HTR-8/SVneo (cell line): ENCODE measurements around the gene SMARCB1.

ENCODE experiments used
- DNase-seq: peaks from one replicate; pipeline ENCODE4 v3.0.0; 2011; ENCODE audit warnings: low spot score, mixed read lengths; ENCODE audit not compliant: insufficient read length
- FAIRE-seq: peaks from 2 replicates; lab custom pipeline; 2011; peaks lifted over from hg19 to GRCh38; lab: Jason Lieb, UNC

The SMARCB1 gene

DNA sequence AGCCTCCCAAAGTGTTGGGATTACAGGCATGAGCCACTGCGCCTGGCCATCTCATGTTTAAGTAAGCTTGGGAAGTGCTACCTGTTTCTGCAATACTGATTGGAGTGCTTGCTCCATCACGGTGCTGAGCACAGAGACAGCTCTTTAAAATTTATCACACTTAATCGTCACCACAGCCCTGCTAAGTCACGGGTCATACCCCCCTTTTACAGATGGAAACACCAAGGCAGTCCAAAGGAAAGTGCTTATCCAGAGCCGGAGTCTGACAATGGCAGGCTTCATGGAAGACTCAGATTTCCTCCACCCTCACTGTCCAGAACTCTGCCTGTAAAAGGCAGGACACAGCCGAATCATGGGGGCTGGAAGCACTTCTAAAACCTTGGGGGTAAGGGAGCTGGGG, 26.7 kb upstream of the SMARCB1 start:
- FAIRE-seq (no peak), DNase-seq (no peak)

DNA sequence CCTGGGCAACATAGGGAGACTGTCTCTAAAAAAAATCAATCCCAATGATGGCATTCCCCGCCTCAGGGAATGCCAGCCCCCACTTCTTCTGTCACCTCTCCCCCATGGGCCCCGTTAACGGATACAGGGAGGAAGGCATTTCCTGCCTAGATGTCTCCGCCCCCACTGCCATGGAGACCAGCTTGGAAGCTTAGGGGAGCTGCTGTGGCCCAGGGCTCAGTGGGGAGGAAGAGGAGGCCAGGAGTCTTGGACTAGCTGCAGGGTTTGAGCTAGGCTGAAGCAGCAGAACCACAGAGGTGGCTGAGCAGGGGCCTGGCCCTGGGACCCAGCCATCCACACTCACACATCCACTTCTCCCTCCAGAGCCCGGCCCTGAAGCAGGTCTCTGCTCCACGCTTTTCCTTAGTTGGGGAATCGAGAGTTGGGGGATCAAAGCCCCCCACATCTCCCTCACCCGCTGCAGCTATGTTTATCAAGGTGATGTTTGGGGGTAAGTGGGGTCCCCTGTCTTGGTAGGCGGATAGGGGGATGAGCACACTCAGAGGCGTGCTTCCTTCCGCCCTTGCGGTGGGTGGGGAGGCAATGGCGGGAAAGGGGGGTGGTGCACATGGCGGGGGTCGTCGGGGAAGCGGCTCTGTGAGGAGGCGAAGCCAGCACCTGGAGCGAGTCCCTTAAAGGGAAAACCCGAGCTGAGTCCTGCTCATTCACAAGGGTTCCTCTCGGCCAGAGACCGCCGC, 23.8 kb upstream of the SMARCB1 start, which contains the start of gene C22orf15:
TSS of gene C22orf15 (plus strand) at position 149 of the 737 bp plus-strand sequence. CDS start at position 466, 317 bp downstream.
- no peak for DNase-seq
- no peak for FAIRE-seq

DNA sequence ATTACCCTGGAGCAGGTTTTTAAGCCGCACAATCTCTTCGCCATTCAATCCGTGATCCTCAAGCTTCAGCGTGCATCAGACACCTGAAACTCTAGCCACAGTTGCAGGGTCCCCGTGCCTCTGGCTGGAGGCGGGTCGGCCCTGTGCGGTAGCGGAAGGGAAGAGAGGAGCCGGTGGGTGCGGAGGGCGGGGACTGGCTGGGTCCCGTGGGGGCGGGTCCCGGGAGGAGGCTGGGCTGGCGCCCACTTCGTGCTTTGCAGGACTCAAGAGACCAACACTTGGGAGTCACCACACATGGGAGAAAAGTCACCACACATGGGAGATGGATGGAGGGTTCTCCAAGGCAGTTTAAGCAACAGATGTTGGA, 23.2 kb upstream of the SMARCB1 start:
- FAIRE-seq: no peak
- DNase-seq: no peak

DNA sequence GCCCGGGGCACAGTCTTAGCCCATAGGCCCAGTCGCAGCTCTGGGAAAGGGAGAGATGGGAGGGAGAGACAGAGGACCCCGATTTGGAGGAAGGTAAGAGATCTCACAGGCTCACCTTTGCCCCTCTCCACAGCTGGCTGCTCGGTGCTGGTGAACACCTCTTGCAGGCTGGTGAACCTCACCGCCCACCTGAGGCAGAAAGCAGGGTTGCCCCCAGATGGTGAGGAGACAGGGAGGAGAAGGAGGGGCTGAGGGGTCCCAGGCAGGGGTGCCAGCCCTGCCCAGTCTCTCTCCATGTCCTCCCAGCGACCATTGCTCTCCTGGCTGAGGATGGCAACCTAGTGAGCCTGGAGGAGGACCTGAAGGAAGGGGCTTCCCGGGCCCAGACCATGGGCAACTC, 22.8 kb upstream of the SMARCB1 start:
- FAIRE-seq (no peak), DNase-seq (no peak)

DNA sequence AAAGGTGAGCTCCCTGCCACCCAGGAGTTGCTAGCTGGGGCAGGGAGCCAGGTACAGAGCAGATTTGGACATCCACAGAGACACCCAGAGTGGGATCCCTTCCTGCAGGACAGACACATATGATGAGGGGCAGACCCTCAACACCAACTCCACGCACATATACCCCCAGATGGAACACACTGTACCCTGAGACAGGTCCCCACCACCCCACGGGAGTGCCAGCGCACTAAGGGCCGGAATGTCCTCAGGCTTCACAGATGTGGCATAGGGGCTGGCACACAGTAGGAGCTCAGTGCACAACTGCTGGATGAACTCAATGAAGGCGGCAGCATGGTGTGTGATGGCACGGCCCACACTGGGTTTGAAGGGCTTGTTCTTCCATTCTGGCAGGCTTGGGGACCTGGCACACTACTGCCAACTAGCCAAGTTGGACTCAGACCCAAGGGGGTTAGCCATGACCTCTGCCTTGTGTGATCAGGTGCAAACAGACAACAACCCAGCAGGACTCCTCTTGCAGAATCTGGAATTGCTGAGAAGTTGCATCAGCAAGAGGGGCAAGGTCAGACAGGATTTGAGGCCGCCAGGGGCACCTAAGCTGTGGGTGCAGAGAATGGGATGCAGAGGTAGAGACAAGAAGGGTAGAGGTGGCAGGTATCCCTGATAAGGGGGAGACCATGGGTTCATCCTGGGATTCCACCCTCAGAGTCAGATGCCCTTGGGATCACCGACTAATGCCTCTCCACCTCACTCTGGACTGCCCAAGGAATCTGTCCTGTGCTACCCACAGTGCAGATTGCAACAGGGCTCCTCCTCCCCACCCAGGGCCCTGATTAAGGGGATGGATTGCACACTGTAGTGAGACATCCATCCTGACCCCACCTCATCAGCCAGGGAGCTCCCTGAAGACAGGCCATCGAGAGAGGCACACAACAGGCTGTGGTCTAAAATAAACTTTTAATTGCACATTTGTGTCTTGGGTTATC, 21.6 kb upstream of the SMARCB1 start:
- DNase-seq (no peak), FAIRE-seq (no peak)

DNA sequence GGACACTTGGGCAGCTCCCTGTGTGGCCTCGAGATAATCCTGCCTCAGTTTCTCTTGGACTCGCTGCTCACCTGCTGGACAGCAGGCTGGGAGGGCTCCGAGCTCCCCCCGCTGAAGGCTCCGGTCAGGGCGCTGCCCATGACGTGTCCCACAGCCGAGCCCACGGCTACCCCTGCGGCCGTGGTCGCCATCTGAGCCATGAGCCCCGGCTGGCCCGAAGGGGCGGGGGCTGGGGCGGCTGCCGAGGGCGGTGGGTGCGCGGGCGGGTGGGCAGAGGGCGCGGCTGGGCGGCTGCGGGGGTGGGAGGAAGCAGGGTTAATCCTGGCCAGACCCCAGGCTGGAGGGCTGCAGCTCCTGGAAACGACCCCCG, 19.5 kb upstream of the SMARCB1 start:
- FAIRE-seq (no peak), DNase-seq (no peak)

DNA sequence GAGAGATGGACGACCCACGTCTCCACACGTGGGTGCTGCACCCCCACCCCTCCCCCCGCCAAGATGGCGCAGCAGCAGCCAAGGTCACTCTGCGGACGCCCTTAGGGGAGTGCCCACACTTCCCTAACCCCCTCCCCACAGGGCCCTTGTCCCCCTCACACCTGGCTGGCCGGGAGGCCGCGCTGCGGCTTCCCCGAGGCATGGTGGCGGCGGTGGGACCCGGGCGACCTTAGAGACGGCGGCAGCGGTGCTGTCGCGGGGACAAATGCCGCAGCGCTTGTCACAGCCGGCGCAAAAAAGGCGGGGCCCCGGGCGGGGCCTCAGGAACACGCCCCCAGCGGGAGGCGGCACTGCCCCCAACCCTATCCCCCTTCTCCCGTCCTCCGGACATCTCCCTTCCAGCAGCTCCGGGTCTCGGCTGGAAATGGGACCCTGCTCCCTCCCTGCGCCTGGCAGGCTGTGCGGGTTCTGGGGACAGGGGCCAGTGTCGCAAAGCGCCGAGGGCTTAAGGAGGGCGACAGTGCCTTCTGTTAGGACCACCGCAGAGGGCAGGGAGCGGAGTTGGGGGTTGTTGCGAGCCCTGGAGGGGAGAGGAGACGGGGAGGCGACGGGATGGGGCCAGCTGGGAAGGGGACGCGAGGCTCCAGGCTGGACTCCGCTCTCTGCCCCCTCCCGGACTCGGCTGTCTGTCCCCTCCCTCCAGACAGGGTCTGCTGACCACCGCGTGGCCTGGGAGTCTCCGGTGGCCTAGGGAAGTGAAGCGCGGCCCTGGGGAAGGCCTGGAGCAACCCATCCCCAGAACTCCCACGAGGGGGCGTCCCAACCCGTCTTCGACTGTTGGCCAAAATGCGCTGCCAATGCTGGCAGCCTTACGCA, 18.9 kb upstream of the SMARCB1 start, which contains the start of gene CHCHD10:
TSS of gene CHCHD10 (minus strand) at position 300 of the 876 bp plus-strand sequence. CDS start at position 202, 98 bp downstream.
- FAIRE-seq: no peak
- DNase-seq: peak; percentile 71

DNA sequence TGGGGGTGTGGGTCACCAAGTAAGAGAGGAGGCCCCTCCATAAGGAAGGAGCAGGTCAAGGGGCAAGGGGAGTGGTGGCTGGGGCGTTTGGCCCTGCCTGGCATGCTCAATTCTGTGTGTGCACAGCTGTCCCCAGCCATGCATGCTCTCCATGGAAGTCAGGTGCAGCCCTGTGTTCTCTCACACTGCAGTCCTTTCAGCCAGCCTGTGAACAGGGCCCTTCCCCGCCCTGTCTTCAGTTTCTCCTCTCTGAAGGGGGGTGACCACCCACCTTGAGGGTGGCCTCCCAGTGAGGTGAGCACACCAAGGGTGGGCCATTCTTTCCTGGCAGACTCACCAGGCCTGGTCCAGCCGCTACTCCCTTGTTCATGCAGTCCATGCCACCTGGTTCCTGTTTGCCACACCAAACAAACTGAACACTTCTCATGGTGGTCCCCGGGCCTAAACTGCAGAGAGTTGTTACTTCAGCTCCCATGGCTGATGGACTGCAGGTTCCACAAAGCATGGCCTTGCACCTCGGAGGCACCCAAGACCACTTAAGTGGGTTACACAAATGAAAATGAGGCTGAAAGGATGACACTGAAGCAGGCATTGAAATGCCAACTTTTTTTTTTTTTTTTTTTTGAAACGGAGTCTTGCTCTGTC, 17.3 kb upstream of the SMARCB1 start:
- DNase-seq (no peak), FAIRE-seq (no peak)

DNA sequence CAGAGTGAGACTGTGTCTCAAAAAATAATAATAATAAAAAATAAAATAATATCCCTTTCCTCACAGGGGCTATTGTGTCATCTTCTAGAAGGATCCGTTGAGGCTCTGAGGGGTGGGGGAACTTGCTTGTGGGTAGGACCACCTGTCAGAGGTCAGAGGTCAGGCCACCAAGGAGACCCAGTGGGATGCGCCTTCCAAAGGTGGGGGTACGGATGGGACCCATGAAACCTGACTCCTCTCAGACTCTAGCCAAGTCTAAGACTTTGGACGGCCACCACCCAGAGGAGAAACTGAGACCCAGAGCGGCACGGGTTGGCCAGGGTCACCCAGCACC, 14.5 kb upstream of the SMARCB1 start:
- FAIRE-seq (no peak), DNase-seq (no peak)

DNA sequence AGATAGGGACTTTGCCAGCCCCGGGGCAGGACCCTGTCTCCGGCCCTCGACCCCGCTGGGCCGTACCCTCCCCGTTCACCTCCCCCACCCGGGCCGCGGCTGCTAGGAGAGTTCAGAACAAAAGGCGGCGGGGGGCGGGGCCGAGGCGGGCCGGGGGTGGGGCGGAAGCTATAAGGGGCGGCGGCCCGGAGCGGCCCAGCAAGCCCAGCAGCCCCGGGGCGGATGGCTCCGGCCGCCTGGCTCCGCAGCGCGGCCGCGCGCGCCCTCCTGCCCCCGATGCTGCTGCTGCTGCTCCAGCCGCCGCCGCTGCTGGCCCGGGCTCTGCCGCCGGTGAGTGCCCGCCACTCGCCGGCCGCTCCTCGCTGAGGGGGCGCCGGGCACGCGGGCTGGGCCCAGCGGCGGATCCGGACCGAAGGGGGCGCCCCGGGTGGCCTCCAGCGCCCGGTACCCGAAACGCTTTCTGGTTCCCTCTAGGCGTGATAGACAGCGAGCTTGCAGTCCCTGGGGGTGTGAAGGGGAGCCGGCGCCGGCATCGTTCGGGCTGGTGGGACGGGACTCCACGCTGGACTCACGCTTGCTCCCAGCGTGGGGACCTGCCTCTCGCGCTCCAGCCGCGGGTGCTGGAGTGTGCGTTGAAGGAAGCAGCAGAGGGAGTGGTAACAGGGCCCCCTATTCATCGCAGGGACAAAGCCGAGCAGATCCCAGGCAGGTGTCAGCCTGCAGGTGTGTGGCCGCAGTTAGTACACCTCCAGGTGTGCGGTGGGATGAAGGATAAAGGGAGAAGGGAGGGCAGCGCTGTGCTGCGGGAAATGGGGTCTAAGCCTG, 13.9 kb upstream of the SMARCB1 start, which contains the start of gene MMP11:
TSS of gene MMP11 (plus strand) at position 201 of the 825 bp plus-strand sequence. CDS start at position 223, 22 bp downstream.
- DNase-seq: no peak
- FAIRE-seq: no peak

DNA sequence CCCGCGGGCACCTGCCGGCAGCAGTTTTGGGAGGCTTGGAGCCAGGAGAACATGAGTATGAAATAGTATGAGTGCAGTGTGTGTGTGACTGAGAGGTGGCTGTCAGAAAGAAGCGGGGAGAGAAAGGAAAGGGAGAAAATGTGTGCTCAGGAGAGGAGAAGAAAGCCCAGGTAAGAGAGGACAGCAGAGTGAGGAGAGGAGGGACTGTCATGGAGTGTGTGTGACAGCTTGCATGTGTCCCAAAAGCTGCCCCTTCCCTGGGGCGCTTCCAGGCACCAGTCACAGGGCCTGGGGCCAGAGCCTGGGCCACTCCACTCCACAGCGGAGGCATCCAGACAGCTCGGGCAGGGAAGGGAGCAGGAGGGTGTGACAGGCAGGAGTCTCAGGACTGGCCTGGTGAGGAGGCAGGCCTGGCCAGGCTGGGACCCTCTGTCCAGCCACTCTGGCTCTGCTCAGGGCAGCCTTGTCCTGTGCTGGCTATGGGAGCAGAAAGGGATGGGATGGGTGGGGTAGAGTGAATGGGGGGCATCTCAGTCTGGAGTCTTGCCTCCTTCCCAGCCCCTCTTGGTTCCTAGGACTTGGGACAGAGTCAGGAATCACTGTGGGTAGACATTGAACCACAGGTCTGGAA, 13.2 kb upstream of the SMARCB1 start:
- FAIRE-seq: no peak
- no peak for DNase-seq

DNA sequence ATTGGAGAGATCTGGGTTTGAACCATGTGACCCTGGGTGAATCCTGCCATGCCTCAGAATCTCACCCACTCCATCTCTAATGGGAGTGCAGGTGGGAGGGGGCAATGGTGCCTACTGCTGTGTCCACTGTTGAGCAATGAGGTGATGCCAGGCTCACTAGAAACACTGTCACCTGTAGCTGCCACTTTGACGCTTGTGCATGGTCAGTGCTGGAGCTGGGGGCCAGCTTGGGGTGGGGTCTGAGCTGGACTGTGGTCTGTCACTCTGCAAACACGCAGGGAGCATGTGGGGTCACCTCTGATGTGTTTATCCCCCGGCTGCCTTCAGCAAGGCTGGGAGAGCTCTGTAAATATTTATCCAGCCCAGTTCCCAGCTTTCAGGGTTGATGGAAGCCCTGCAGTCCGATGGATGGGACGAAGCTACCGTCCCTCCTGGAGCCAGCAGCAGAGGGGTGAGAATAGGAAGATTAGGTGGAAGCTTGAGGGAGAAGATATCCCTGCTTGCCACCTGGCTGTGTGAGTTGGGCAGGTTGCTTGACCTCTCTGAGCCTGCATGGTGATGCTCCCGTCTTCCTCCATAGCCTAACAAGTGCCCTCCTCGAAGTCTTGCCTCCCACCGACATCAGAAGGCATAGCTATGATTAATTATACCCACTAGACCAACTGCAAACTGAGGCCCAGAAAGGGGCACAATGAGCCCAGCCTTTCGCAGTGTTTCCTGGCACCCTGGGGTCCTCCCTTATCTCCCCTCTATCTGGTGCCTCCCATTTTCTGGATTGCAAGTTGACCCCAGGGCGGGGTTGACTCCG, 12.4 kb upstream of the SMARCB1 start:
- DNase-seq (no peak), FAIRE-seq (no peak)

DNA sequence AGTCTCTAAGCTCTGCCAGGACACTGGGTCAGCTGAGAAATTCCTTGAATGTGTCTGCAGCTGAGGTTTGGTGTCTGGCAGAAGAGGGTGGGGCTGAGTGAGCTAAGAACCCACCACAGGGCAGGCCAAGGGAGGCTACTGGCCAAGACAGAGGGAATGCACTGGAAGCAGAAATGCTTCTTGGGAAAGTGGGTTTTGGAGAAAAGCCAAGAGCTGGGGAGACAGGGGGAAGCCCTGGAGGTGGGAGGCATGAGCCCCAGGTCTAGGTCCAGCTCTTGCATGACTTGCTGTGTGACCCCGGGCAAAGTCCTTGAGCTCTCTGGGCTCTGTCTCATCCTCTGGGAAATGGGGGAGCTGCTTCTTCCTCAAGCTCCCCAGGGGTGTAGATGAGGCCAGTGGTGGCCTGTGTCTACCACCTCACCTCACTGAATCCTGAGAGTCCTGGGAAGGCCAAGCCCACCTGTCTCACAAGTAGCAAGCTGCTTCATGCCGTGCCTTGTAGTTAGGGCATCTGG, 11.8 kb upstream of the SMARCB1 start:
- DNase-seq: no peak
- no peak for FAIRE-seq

DNA sequence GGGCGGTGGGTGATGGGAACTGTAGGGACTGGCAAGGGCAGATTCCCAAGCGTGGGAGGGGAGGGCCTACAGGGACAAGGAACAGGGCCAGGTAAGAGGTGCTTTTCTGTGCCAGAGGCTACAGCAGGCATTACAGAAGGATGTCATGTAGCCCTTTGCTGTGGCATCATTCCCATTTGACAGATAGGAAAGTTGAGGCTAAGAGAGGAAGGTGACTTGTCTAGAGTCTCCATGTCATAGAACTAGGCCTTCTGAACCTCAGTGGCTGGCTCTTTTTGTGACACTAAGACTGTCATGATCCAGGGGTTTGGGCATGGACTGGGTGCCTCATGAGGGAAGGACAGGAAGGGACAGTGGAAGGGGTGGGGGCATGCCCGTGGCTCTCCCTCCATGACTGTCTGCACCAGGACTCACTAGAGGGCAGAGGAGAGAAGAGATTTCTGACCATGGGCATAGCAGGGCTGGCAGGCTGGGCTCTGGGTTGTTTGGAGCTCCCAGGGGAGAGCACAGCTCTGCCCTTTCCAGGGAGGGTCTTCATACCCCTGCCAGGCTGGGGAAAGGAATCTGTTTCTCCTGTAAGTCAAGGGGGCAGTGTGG, 10.9 kb upstream of the SMARCB1 start:
- no peak for FAIRE-seq
- DNase-seq: no peak

DNA sequence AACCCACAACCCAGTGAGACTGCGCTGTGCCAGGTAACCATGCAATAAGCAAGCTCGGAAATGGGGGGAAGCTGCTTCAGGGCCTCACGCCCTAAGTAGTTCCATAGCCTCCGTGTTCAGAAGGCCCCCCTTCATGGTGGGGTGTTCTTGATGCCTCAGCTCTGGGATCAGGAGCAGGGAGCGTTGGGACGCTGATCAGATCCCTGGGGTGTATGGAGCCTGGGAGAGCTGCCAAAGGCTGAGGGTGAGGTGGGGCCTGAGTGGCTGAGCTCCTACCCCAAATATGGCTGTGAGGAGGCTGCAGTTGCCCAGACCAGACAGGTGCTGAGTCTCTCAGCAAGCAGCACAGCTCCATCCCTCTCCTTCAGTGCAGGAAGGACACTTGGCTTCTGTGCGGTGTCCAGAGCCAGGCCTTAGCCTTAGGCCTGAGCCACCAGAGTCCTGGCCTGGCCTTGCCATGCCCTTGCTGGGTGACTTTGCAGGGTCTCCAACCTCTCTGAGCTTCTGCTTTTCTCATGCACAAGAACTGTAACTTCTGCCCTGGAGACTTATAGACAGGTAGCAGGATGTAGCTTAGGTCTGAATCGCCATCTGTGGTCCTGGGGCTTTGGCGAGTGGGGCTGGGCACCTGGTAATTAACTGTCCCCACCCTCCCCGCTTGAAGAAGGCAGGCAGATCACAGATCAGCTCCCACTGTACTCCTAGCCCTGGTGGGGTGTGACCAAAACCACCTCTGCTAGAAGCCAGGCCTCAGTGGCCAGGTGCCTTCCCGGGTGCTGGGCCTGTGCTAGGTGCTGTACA, 8.8 kb upstream of the SMARCB1 start:
- DNase-seq: no peak
- no peak for FAIRE-seq

DNA sequence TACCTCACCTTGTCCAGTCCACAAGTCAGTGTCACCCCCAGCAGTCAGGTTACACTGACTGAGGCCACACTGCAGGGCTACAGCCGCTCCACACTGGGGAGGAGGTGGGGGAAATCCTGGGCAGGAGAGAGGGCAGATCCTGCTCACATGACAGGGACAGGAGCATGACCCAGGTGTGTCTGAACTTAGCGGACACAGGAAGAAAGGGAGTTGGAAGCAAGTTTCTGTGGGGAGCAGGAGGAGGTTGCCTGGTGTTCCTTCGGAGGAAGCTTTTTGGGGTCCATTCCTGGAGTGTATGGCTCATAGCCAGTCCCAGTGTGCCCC, 8.2 kb upstream of the SMARCB1 start:
- DNase-seq (no peak), FAIRE-seq (no peak)
